ENCODE measurements around the gene SLC35F1.

- TF ChIP-seq CTCF (IDR thresholded peaks at IDR 0.05) (no peak), POLR2A (IDR thresholded peaks at IDR 0.05) (no peak)
Observed at GRCh38 chr6:118305081-118305480, 398.0 kb downstream of the SLC35F1 start.
